HG02884 (cell line): ENCODE data around the gene MX2.
"Not testable (repeated sequence)": the region's sequence is repeated elsewhere in the genome, so short reads cannot be mapped to it uniquely, and the experiment has no call there.

Experiments used
- ATAC-seq: cut with Tn5 transposase; IDR thresholded peaks from one replicate; pipeline ENCODE4 v1.9.1; 2021; ENCODE audit warnings: mild to moderate bottlenecking, moderate library complexity; ENCODE audit not compliant: unreplicated experiment

The MX2 gene

GRCh38 chr21:41410767-41411448 is 49.1 kb downstream of the MX2 start:
- no peak for ATAC-seq

GRCh38 chr21:41411449-41412089 is 49.7 kb downstream of the MX2 start:
- no peak for ATAC-seq

- not testable (repeated sequence) for ATAC-seq
Measured at GRCh38 chr21:41417505-41417904, 55.7 kb downstream of the MX2 start.

- ATAC-seq: no peak
Measured at GRCh38 chr21:41418393-41418792, 56.6 kb downstream of the MX2 start.

- no peak for ATAC-seq
Measured at GRCh38 chr21:41418956-41419680, 57.3 kb downstream of the MX2 start.

- peak; percentile 70 for ATAC-seq
Measured at GRCh38 chr21:41419921-41420862, 58.4 kb downstream of the MX2 start.

GRCh38 chr21:41420998-41421397 is 59.2 kb downstream of the MX2 start:
- not testable (repeated sequence) for ATAC-seq

GRCh38 chr21:41422546-41423304 is 60.9 kb downstream of the MX2 start:
- ATAC-seq: no peak

GRCh38 chr21:41423305-41423636 is 61.4 kb downstream of the MX2 start:
- ATAC-seq: not testable (repeated sequence)

GRCh38 chr21:41425588-41425953 is 63.7 kb downstream of the MX2 start:
- ATAC-seq: no peak

GRCh38 chr21:41425954-41426675 is 64.3 kb downstream of the MX2 start, which contains the start of gene MX1:
MX1 (plus strand) TSS chr21:41426239; CDS start chr21:41432071, 5,832 bp downstream.
- ATAC-seq: peak; percentile 87

GRCh38 chr21:41426676-41427404 is 65.0 kb downstream of the MX2 start:
- no peak for ATAC-seq

GRCh38 chr21:41427556-41427955 is 65.7 kb downstream of the MX2 start:
- no peak for ATAC-seq

GRCh38 chr21:41428311-41428710 is 66.5 kb downstream of the MX2 start:
- no peak for ATAC-seq

- no peak for ATAC-seq
Measured at GRCh38 chr21:41428847-41429246, 67.0 kb downstream of the MX2 start.

GRCh38 chr21:41429305-41429704 is 67.5 kb downstream of the MX2 start:
- no peak for ATAC-seq

GRCh38 chr21:41429925-41430491 is 68.2 kb downstream of the MX2 start:
- ATAC-seq: no peak

- peak; percentile 70 for ATAC-seq
Measured at GRCh38 chr21:41431788-41432548, 70.1 kb downstream of the MX2 start.
